ENCODE measurements around the gene C1orf115.
"Not testable (repeated sequence)": the region's sequence is repeated elsewhere in the genome, so short reads cannot be mapped to it uniquely, and the experiment has no call there.

DNA sequence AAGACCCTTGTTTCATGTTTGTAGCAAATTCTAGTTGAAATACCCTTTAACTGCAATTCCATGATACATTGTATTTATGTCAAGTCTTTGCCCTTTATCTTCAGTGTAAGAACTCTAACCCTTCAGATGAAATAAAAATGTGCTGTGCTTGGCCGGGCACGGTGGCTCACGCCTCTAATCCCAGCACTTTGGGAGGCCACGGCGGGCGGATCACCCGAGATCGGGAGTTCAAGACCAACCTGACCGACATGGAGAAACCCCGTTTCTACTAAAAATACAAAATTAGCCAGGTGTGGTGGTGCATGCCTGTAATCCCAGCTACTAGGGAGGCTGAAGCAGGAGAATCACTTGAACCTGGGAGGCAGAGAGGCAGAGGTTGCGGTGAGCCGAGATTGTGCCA is 6.4 kb upstream of the C1orf115 start:
- TF ChIP-seq POLR2A (IDR thresholded peaks at IDR 0.05; ENCODE audit: low read depth), result not testable (repeated sequence)
- TF ChIP-seq, protein P1, sequence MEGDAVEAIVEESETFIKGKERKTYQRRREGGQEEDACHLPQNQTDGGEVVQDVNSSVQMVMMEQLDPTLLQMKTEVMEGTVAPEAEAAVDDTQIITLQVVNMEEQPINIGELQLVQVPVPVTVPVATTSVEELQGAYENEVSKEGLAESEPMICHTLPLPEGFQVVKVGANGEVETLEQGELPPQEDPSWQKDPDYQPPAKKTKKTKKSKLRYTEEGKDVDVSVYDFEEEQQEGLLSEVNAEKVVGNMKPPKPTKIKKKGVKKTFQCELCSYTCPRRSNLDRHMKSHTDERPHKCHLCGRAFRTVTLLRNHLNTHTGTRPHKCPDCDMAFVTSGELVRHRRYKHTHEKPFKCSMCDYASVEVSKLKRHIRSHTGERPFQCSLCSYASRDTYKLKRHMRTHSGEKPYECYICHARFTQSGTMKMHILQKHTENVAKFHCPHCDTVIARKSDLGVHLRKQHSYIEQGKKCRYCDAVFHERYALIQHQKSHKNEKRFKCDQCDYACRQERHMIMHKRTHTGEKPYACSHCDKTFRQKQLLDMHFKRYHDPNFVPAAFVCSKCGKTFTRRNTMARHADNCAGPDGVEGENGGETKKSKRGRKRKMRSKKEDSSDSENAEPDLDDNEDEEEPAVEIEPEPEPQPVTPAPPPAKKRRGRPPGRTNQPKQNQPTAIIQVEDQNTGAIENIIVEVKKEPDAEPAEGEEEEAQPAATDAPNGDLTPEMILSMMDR (IDR thresholded peaks at IDR 0.05), result not testable (repeated sequence)

All from esophagus muscularis mucosa (tissue), 3 donors.